Astrocyte (in vitro differentiated cells and primary cell): ENCODE results near the gene XXYLT1.

ENCODE experiments used
- EZH2 ChIP-seq: IDR thresholded peaks from 2 replicates; pipeline ENCODE4 v1.6.1; 2012; ENCODE audit warnings: mild to moderate bottlenecking, low read length, inconsistent platforms; ENCODE audit not compliant: insufficient read depth
- TF ChIP-seq, protein P1 (sequence below): IDR thresholded peaks from 2 replicates; pipeline ENCODE4 v1.5.1; 2011; ENCODE audit warnings: low read depth, mild to moderate bottlenecking, inconsistent platforms, low read length, moderate library complexity; ENCODE audit not compliant: insufficient read depth

DNA sequence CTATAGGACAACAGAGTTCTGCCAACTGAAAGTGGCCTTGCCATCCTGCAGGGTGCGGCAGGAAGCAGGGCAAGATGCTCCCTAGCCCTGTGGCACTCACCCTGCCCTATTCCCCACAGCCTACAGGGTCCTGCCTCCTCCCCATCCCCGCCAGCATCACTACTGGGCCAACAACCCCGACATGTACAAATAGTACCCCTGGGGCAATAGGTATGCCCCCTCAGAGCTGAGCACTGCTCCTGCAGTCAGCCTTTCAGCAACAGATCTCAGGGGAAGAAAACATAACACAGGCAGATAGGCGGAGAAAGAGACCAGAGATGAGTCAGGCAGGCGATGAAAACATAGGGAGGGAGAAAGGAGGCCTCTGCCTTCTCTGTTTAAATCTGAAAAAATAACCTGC lies 74.7 kb downstream of the XXYLT1 start:
- TF ChIP-seq, protein P1, sequence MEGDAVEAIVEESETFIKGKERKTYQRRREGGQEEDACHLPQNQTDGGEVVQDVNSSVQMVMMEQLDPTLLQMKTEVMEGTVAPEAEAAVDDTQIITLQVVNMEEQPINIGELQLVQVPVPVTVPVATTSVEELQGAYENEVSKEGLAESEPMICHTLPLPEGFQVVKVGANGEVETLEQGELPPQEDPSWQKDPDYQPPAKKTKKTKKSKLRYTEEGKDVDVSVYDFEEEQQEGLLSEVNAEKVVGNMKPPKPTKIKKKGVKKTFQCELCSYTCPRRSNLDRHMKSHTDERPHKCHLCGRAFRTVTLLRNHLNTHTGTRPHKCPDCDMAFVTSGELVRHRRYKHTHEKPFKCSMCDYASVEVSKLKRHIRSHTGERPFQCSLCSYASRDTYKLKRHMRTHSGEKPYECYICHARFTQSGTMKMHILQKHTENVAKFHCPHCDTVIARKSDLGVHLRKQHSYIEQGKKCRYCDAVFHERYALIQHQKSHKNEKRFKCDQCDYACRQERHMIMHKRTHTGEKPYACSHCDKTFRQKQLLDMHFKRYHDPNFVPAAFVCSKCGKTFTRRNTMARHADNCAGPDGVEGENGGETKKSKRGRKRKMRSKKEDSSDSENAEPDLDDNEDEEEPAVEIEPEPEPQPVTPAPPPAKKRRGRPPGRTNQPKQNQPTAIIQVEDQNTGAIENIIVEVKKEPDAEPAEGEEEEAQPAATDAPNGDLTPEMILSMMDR = no peak
- TF ChIP-seq EZH2 = no peak
